K562 (cell line): ENCODE results near the gene KIF17. TPM values are rescaled to one million over a fixed set of nuclear protein-coding genes. Genes with fewer than 3 reads are reported as not detected.

ENCODE experiments used
- ATAC-seq: fragments of 200-7000 bp; cut with Tn5 transposase; 3 replicates; pipeline ENCODE4 v1.9.1; 2020; ENCODE audit warnings: moderate library complexity
- BruUV-seq: library from RNA; stranded (reverse); fragments of 400-500 nt; replicated peaks from 2 replicates; lab custom pipeline; 2021; lab: Mats Ljungman, UMichigan
- CTCF ChIA-PET: fragments of 300-600 bp; formaldehyde crosslinking; extraction: SDS; loops from one replicate; lab custom pipeline; 2021; ENCODE audit warnings: low intra/inter-chr PET ratio; lab: Yijun Ruan, JAX
- POLR2A ChIA-PET: fragments of 300-600, 350-650 bp; sonication (Branson Sonifier 250); formaldehyde crosslinking; extraction: SDS; loops from one replicate; lab custom pipeline; 2021; ENCODE audit warnings: antibody characterized with exemption, inconsistent platforms; lab: Yijun Ruan, JAX
- DNase-seq, 4 experiments: peaks; one replicate each; pipeline versions ENCODE4 v3.0.0 to v3.0.0-alpha.2; 2011 to 2018; ENCODE audit warnings: low spot score in 3 of 4, mixed read lengths in 3 of 4; ENCODE audit errors: extremely low read depth in 1 of 4
- FAIRE-seq: peaks from 2 replicates; lab custom pipeline; 2011; peaks lifted over from hg19 to GRCh38; lab: Jason Lieb, UNC
- H2AFZ ChIP-seq: 2 replicates; pipeline ENCODE4 v1.6.0; 2011; ENCODE audit warnings: low read depth, low read length, control low read depth, inconsistent platforms
- H3K27ac ChIP-seq: fragments of 200-600 bp; 3 replicates; pipeline ENCODE4 v1.8.0; 2011; ENCODE audit warnings: low read depth, mild to moderate bottlenecking, control low read depth, inconsistent platforms, low read length, moderate library complexity, mixed read lengths; ENCODE audit errors: extremely low read depth
- H3K27me3 ChIP-seq, 2 experiments: fragments of 300-600 bp in 1 of 2; 2 replicates in 1 of 2; 3 replicates in 1 of 2; pipeline versions ENCODE4 v1.6.0 to v1.8.0; 2011; ENCODE audit warnings: inconsistent platforms in 2 of 2, low read length in 2 of 2, mild to moderate bottlenecking in 1 of 2, mixed read lengths in 1 of 2, moderate library complexity in 1 of 2; ENCODE audit not compliant: control insufficient read depth in 2 of 2, insufficient read depth in 2 of 2
- H3K36me3 ChIP-seq: fragments of 300-600 bp; 3 replicates; pipeline ENCODE4 v1.8.0; 2011; ENCODE audit warnings: mild to moderate bottlenecking, low read length, inconsistent platforms; ENCODE audit not compliant: control insufficient read depth, insufficient read depth
- H3K4me1 ChIP-seq, 2 experiments: fragments of 200-600 bp in 1 of 2; replicated peaks in 1 of 2; 2 replicates in 1 of 2; 3 replicates in 1 of 2; pipeline versions ENCODE4 v1.5.1 to v1.8.0; 2011; ENCODE audit warnings: inconsistent platforms in 2 of 2, low read length in 2 of 2, mild to moderate bottlenecking in 1 of 2, mixed read lengths in 1 of 2, moderate library complexity in 1 of 2; ENCODE audit not compliant: control insufficient read depth in 2 of 2, insufficient read depth in 2 of 2
- H3K4me2 ChIP-seq: 2 replicates; pipeline ENCODE4 v1.6.1; 2011; ENCODE audit warnings: low read length, control low read depth, inconsistent platforms, mixed read lengths; ENCODE audit not compliant: insufficient read depth
- H3K4me3 ChIP-seq: fragments of 200-600 bp; sonication (generic), shearing (Covaris generic); 2 replicates; pipeline ENCODE4 v1.5.1; 2016; ENCODE audit warnings: control low read depth, inconsistent platforms
- H3K79me2 ChIP-seq: fragments of 200-600 bp; 3 replicates; pipeline ENCODE4 v1.8.0; 2011; ENCODE audit warnings: low read length, inconsistent platforms; ENCODE audit not compliant: control insufficient read depth, insufficient read depth
- H3K9ac ChIP-seq, 2 experiments: 2 replicates each; pipeline versions ENCODE4 v1.6.0 to v1.6.1; 2011; ENCODE audit warnings: low read depth in 2 of 2, low read length in 2 of 2, control low read depth in 1 of 2, inconsistent platforms in 1 of 2, mild to moderate bottlenecking in 1 of 2, mixed read lengths in 1 of 2; ENCODE audit not compliant: insufficient read depth in 1 of 2
- H3K9me1 ChIP-seq: one replicate; pipeline ENCODE4 v1.6.0; 2011; ENCODE audit warnings: inconsistent platforms, mild to moderate bottlenecking, low read length, moderate library complexity; ENCODE audit not compliant: control insufficient read depth, insufficient read depth
- H3K9me3 ChIP-seq: replicated peaks from 2 replicates; pipeline ENCODE4 v1.5.1; 2011; ENCODE audit warnings: low read depth, low read length, inconsistent platforms; ENCODE audit not compliant: control insufficient read depth, insufficient read depth
- H4K20me1 ChIP-seq: replicated peaks from 2 replicates; pipeline ENCODE4 v1.6.1; 2011; ENCODE audit warnings: low read length, inconsistent platforms, mixed read lengths; ENCODE audit not compliant: control insufficient read depth, insufficient read depth
- CBX3 ChIP-seq, 2 experiments: IDR thresholded peaks; 1 replicate in 1 of 2; 2 replicates in 1 of 2; pipeline ENCODE4 v1.6.1; 2012; ENCODE audit warnings: inconsistent platforms in 2 of 2, low read length in 2 of 2, borderline replicate concordance in 1 of 2, control low read depth in 1 of 2
- HDAC6 ChIP-seq: IDR thresholded peaks from 2 replicates; pipeline ENCODE4 v1.6.1; 2012; ENCODE audit warnings: low read depth, mild to moderate bottlenecking, control low read depth, inconsistent platforms, low read length, moderate library complexity
- L3MBTL2 ChIP-seq: fragments of 450-650 bp; IDR thresholded peaks from 2 replicates; pipeline ENCODE4 v1.6.1; 2016; ENCODE audit warnings: mild to moderate bottlenecking, moderate library complexity
- POLR2AphosphoS5 ChIP-seq: IDR thresholded peaks from 2 replicates; pipeline ENCODE4 v1.6.1; 2011; ENCODE audit warnings: mild to moderate bottlenecking, low read depth, low read length, moderate library complexity; ENCODE audit not compliant: control insufficient read depth, insufficient read depth
- TAF9B ChIP-seq: fragments of 450-650 bp; IDR thresholded peaks from 2 replicates; pipeline ENCODE4 v1.6.1; 2018; ENCODE audit warnings: mild to moderate bottlenecking; ENCODE audit not compliant: partially characterized antibody
- TRIM24 ChIP-seq, 2 experiments: fragments of 450-650 bp; IDR thresholded peaks; 2 replicates each; pipeline ENCODE4 v1.6.1; 2016
- ZNF316 ChIP-seq: fragments of 450-650 bp; IDR thresholded peaks from 2 replicates; pipeline ENCODE4 v1.6.1; 2016
- WGBS: fragments of 100-300 bp; shearing (Covaris generic); methylation state at CpG from one replicate; pipeline ENCODE4 v1.1.6; 2016; ENCODE audit warnings: low coverage, mixed read lengths; ENCODE audit not compliant: insufficient coverage; ENCODE audit errors: missing lambda C conversion rate; 5-methylcytosine and 5-hydroxymethylcytosine counted together
- in situ Hi-C: fragments of 300-500 bp; cut with MboI; formaldehyde crosslinking; loops from 4 replicates; pipeline ENCODE4 v1.15.0; 2018; ENCODE audit warnings: inconsistent platforms, mixed read lengths
- intact Hi-C: fragments of 100-400 bp; cut with micrococcal nuclease; formaldehyde crosslinking; loops from 2 replicates; pipeline ENCODE4 v1.14.2; 2022
- polyA plus RNA-seq, 8 experiments: library from polyadenylated mRNA; depleted of rRNA in 4 of 8; stranded (reverse) in 5 of 8; unstranded in 3 of 8; fragments of >200 nt; fragmentation: Nextera tagmentation in 2 of 8; fragmentation: Illumina TruSeq in 1 of 8; extraction: Ambion mirVana in 2 of 8; extraction: Trizol in 1 of 8; gene quantifications; 2 replicates each; pipeline versions ENCODE4 v1.2.1 to v1.2.3, GENCODE V29; 2011 to 2014; ENCODE audit warnings: inconsistent platforms in 1 of 8, missing spikeins in 1 of 8
- total RNA-seq, 7 experiments: library from RNA; depleted of rRNA in 6 of 7; stranded (reverse); fragments of >200 nt in 6 of 7; fragmentation: Illumina TruSeq in 2 of 7; extraction: Trizol in 2 of 7; gene quantifications; 2 replicates each; pipeline versions ENCODE4 v1.2.1 to v1.2.3, GENCODE V29; 2011 to 2021; ENCODE audit warnings: low replicate concordance in 1 of 7
- TF ChIP-seq, protein P1 (sequence below): fragments of 450-650 bp; IDR thresholded peaks from 2 replicates; pipeline ENCODE4 v1.6.1; 2016; ENCODE audit warnings: low read depth, mild to moderate bottlenecking, moderate library complexity
- TF ChIP-seq, protein P2 (sequence below): fragments of 450-650 bp; IDR thresholded peaks from 2 replicates; pipeline ENCODE4 v1.6.1; 2017; ENCODE audit warnings: mild to moderate bottlenecking, moderate library complexity
- TF ChIP-seq, protein P3 (sequence below): fragments of 250-450 bp; sonication (Bioruptor Pico); IDR thresholded peaks from 2 replicates; pipeline ENCODE4 v1.5.0; 2021

The KIF17 gene
- total and polyA plus RNA-seq, 9 of the 15 experiments (the other 6 are each of a cell fraction or from before 2014, with no cell fraction given): 0.04 to 0.47 (median 0.18) TPM; not detected in 5

DNA sequence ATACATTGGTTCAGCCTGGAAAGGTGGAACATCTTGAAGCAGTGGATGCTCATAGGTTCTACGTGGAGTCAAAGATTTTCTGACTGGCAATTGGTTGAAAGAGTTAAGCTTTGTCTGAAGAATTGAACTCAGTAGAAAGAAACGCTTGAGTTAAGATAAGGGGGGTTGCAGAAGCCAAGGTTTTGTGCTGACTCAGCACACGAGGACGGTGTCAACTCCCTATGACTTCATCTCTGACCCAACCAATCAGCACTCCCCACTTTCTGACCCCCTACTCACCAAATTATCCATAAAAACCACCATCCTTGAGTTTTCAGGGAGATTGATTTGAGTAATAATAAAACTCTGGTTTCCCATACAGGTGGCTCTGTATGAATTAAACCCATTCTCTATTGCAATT lies 87.1 kb downstream of the KIF17 start (continued):
- TF ChIP-seq L3MBTL2 (peak; percentile 67; the same call in 1 of the 2 replicates), TRIM24 (IDR thresholded peaks at IDR 0.05) (peak; percentile 27 to 59; a peak in 3 of 4 replicates), TAF9B (no peak), CBX3 (IDR thresholded peaks at IDR 0.05; ENCODE audit: borderline replicate concordance in 1 of 2, low read length in 2 of 2) (no peak; a peak in 1 of 3 replicates)
- TF ChIP-seq, protein P1, sequence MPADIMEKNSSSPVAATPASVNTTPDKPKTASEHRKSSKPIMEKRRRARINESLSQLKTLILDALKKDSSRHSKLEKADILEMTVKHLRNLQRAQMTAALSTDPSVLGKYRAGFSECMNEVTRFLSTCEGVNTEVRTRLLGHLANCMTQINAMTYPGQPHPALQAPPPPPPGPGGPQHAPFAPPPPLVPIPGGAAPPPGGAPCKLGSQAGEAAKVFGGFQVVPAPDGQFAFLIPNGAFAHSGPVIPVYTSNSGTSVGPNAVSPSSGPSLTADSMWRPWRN: no peak

DNA sequence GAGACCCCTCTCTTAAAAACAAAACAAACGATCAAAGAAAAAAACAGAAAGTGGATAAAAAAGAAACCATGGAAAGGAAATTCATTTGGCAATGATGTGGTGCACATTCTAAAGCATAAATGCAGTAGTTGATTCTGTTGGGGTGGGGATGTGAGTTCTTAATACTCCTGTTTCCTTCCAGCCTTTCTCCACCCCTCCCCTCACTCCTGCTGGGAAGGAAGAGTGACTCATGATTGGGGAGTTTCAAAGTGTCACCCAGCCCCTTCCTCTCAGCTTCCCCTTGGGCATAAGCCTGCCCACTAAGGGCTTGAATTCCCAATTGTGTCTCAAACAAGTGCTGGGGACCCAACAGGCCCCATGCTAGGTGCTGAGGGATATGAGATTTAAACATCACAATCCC lies 91.3 kb downstream of the KIF17 start:
- FAIRE-seq (no peak), DNase-seq (no peak), ATAC-seq (no peak)
- POLR2A ChIA-PET: no interaction called here
- Histone ChIP-seq H3K4me3 (no peak overlapping the region), H2AFZ (no peak overlapping the region), H3K4me2 (no peak overlapping the region), H3K79me2 (no peaks in the 10 kb centered on the region), H3K4me1 (peaks cover 0 to 3% of the 10 kb centered on the region in 2 experiments; a peak in 1 of 5 replicates), H3K27me3 (peaks cover 0 to 3% of the 10 kb centered on the region in 2 experiments; a peak in 1 of 5 replicates), H3K9me3 (no peaks in the 10 kb centered on the region), H4K20me1 (no peaks in the 10 kb centered on the region), H3K36me3 (no peaks in the 10 kb centered on the region), H3K27ac (no peak overlapping the region), H3K9me1 (no peaks in the 10 kb centered on the region), H3K9ac (no peak overlapping the region)
- in situ Hi-C loops (no loop called here), intact Hi-C loops (no loop called here)
- TF ChIP-seq, protein P2, sequence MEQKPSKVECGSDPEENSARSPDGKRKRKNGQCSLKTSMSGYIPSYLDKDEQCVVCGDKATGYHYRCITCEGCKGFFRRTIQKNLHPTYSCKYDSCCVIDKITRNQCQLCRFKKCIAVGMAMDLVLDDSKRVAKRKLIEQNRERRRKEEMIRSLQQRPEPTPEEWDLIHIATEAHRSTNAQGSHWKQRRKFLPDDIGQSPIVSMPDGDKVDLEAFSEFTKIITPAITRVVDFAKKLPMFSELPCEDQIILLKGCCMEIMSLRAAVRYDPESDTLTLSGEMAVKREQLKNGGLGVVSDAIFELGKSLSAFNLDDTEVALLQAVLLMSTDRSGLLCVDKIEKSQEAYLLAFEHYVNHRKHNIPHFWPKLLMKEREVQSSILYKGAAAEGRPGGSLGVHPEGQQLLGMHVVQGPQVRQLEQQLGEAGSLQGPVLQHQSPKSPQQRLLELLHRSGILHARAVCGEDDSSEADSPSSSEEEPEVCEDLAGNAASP: no peak
- TF ChIP-seq POLR2AphosphoS5: no peak
- no peak for TF ChIP-seq HDAC6
- TF ChIP-seq ZNF316: 0 out of 2 replicates have a peak, but pooled peaks have one; percentile 12
- TF ChIP-seq, protein P3, sequence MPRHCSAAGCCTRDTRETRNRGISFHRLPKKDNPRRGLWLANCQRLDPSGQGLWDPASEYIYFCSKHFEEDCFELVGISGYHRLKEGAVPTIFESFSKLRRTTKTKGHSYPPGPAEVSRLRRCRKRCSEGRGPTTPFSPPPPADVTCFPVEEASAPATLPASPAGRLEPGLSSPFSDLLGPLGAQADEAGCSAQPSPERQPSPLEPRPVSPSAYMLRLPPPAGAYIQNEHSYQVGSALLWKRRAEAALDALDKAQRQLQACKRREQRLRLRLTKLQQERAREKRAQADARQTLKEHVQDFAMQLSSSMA (CRISPR knock-in tag): no peak
- BruUV-seq: no TSS peak
- CTCF ChIA-PET: no interaction called here
- 0% methylated on average over 1 of the region's 1 CpG for WGBS
